Lower leg skin (tissue), 4 donors: ENCODE measurements around the gene GPC3. TPM values are rescaled to one million over a fixed set of nuclear protein-coding genes. Genes with fewer than 3 reads are reported as not detected.

Experiments
- DNase-seq, 2 donors: peaks; one replicate each; pipeline ENCODE4 v3.0.0-alpha.2; 2019; ENCODE audit warnings: low spot score in 2 of 2
- H3K4me3 ChIP-seq: fragments of 200-600 bp; sonication (generic); 2 replicates; pipeline ENCODE4 v1.5.1; 2017; ENCODE audit warnings: mild to moderate bottlenecking, low read depth; ENCODE audit not compliant: poor library complexity, severe bottlenecking
- POLR2A ChIP-seq, 2 donors: fragments of 450-650 bp; IDR thresholded peaks; one replicate each; pipeline ENCODE4 v1.6.1; 2016 to 2017; ENCODE audit warnings: antibody characterized with exemption in 2 of 2, mild to moderate bottlenecking in 1 of 2, moderate library complexity in 1 of 2
- WGBS, 2 donors: methylation state at CpG; one replicate each; pipeline ENCODE4 v1.1.5; 2018; 5-methylcytosine and 5-hydroxymethylcytosine counted together
- intact Hi-C: fragments of 100-400 bp; cut with DNase I; formaldehyde crosslinking; loops from one replicate; pipeline ENCODE4 v1.15.0; 2023; ENCODE audit warnings: low total_unique reads
- total RNA-seq, 4 donors: library from RNA; depleted of rRNA; stranded (reverse); fragments of >200 nt; gene quantifications; one replicate each; pipeline ENCODE4 v1.1.0, GENCODE V29; 2016
- TF ChIP-seq, protein P1 (sequence below), 3 donors: fragments of 450-650 bp; IDR thresholded peaks; one replicate each; pipeline ENCODE4 v1.5.1; 2016; ENCODE audit warnings: antibody characterized with exemption in 3 of 3, mild to moderate bottlenecking in 3 of 3, moderate library complexity in 2 of 3

Gene GPC3
- total RNA-seq, 4 donors from 2014 or later: 10.4 to 24.4 (median 14.7) TPM

DNA sequence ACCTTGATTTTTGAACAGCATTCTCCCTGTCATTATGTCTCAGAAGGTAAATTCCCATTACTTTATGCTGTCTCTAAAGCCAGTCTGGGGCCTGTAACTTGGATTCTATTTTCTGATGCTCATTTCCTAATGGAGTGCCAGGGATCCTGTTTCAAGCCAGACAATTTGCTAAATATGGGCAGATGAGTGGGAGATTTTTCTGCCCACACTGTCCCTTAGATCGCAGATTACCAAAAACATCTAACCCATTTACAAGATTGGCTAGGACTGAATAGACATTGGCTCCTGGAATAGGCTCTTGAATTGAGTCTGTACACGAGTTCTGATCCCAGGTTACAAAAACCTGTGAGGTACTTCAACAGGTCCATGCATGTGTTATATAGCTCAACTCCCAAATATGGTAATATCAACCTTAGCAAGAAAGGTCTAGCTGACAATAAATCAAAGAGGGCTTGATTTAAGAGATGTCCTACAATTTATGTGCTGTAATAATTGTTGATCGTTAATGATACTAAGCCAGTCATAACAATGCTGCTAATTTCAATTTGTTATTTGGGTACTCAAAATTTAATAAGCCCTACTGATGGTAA is 5.7 kb downstream of the GPC3 start:
- no peak for TF ChIP-seq POLR2A (IDR thresholded peaks at IDR 0.05)
- TF ChIP-seq, protein P1, sequence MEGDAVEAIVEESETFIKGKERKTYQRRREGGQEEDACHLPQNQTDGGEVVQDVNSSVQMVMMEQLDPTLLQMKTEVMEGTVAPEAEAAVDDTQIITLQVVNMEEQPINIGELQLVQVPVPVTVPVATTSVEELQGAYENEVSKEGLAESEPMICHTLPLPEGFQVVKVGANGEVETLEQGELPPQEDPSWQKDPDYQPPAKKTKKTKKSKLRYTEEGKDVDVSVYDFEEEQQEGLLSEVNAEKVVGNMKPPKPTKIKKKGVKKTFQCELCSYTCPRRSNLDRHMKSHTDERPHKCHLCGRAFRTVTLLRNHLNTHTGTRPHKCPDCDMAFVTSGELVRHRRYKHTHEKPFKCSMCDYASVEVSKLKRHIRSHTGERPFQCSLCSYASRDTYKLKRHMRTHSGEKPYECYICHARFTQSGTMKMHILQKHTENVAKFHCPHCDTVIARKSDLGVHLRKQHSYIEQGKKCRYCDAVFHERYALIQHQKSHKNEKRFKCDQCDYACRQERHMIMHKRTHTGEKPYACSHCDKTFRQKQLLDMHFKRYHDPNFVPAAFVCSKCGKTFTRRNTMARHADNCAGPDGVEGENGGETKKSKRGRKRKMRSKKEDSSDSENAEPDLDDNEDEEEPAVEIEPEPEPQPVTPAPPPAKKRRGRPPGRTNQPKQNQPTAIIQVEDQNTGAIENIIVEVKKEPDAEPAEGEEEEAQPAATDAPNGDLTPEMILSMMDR (IDR thresholded peaks at IDR 0.05): no peak
- intact Hi-C loops: no loop called here
- no peak for DNase-seq
- no peak overlapping the region for H3K4me3 ChIP-seq
- WGBS, 2 donors: 43 to 47% methylated on average over 3 of the region's 3 CpGs

DNA sequence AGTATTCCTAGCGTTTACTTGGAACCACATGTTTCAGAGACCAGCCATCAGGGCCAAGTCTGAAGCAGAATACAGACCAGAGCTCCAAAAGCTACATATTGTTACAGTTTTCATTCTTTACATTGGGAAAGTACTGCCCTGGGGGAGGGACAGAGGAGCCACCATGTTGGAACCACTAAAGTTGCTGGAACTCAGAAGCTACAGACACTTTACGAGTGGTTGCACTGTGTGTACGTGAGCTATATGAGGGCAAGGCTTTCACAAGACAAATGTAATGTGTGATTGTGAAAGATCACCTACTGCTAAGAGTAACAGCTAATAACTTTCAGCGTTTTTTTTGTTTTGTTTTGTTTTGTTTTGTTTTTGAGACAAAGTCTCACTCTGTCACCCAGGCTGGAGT is 11.7 kb downstream of the GPC3 start:
- TF ChIP-seq POLR2A (IDR thresholded peaks at IDR 0.05): no peak
- TF ChIP-seq, protein P1 (IDR thresholded peaks at IDR 0.05): no peak
- WGBS, 2 donors: 70 to 80% methylated on average over 4 of the region's 4 CpGs
- no peak overlapping the region for H3K4me3 ChIP-seq
- DNase-seq: no peak
- intact Hi-C loops: no loop called here

DNA sequence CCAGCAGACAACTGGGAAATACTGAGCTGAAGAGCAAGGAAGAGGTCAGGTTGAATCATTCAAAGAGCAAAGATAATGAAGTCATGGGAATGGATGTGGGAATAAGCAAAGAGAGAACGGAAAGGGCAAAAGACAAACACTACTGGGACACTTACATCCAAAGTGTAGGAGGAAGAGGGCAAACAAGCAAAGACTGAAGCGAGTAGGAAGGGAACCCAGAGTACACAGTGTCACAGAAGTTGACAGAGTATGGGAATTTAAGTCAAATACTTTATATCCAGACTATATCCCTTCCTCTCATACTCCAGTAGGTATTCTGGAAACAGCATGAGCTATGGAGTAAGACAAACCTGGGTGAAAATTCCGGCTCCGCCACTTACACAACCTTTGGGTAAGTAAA is 12.5 kb downstream of the GPC3 start:
- no peak for DNase-seq
- WGBS, 2 donors: 72 to 93% methylated on average over 4 of the region's 4 CpGs
- no peak overlapping the region for H3K4me3 ChIP-seq
- intact Hi-C loops: no loop called here
- no peak for TF ChIP-seq POLR2A (IDR thresholded peaks at IDR 0.05)
- TF ChIP-seq, protein P1 (IDR thresholded peaks at IDR 0.05): no peak

DNA sequence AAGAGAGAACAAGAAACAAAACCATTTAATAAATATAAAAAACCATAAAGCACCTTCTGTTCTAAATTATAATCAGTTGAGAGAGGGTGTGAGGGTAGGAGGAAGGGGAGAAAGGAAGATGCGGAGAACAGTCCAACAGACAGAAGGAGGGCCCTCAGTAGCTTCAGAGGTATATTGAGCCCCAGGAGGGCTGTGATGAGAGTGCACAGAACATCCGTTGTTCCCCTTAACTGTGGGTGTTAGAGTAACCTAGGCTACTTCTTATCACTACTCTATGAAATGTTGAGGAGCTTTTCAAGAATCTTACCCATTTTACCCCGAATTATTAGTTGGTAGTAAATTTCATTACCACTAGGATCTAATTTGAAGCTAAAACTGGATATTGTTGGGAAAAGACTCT is 13.8 kb downstream of the GPC3 start:
- 78 to 82% methylated on average over 3 of the region's 3 CpGs for WGBS, 2 donors
- no peak for DNase-seq

DNA sequence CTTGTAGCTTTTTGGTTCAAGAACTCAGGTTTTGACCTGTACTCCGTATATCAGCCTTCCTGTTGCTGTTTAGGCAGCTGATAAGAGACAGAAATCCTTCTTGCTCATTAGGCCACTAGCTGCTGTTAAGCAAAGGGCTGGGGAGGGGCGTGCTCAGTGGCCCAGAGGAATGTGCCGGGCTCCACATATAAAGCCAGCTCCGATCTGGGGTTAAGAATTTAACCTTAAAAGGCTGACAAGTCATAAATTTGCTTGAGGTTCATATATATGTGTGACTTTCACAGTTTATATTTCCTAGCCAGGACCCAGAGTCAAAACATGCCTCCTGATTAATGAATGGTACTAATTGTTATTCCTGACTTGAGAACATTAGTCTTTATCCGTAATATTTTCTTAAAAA is 15.3 kb downstream of the GPC3 start:
- no peak for TF ChIP-seq POLR2A (IDR thresholded peaks at IDR 0.05)
- TF ChIP-seq, protein P1 (IDR thresholded peaks at IDR 0.05): no peak
- 58 to 84% methylated on average over 5 of the region's 5 CpGs for WGBS, 2 donors
- no peak for DNase-seq
- no peak overlapping the region for H3K4me3 ChIP-seq
- intact Hi-C loops: no loop called here

More for the DNA sequence above, 13.8 kb downstream of the GPC3 start:
- no peak overlapping the region for H3K4me3 ChIP-seq
- TF ChIP-seq, protein P1 (IDR thresholded peaks at IDR 0.05): no peak
- no peak for TF ChIP-seq POLR2A (IDR thresholded peaks at IDR 0.05)
- intact Hi-C loops: no loop called here

DNA sequence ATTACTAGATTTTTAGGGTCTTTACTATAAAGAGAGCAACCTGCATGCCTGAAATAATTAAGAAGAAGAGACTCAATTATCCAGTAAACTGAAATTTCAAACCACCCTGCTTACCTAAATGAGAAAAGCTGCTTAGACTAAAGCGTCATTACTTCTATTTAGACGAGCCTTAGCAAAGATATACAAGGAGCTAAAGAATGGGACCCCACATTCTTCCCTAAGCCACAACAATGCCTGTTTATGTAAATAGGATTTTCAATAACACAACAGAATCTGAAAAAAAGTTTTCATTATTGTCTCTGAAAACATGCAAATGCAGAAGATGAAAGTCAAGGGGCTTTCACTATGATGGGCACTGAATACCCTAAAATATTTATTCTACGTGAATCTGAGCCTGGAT is 16.2 kb downstream of the GPC3 start:
- intact Hi-C loops: no loop called here
- WGBS, 2 donors: 79 to 88% methylated on average over 3 of the region's 3 CpGs
- H3K4me3 ChIP-seq: no peak overlapping the region
- no peak for TF ChIP-seq POLR2A (IDR thresholded peaks at IDR 0.05)
- TF ChIP-seq, protein P1 (IDR thresholded peaks at IDR 0.05): no peak
- no peak for DNase-seq
